Measurements from ENCODE around the gene ZDHHC21.

Gene ZDHHC21

DNA sequence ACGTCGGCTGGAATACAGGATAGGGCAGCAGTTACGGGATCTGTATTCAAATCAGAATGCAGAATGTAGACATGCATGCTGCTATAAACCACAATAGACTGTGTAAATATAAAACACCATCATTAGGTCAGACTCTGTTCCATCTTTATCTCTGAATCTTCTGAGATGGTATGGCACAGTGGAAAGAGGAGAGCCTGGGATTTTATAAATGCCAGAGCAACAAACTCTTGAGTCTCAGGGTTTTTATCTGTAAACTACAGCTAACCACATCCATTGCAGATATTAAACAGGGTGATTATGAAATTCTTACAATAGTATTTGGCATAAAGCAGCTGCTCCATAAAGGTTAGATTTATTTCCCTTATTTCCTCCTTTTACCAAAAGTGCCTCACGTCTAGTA is 108.7 kb downstream of the ZDHHC21 start:
- Histone ChIP-seq H3K36me3 (no peaks in the 10 kb centered on the region), H3K4me1 (ENCODE audit: control insufficient read depth in 1 of 2, insufficient read depth in 1 of 2, low read depth in 1 of 2, low read length in 1 of 2) (no peaks in the 10 kb centered on the region), H3K9me3 (no peaks in the 10 kb centered on the region), H3K27ac (no peak overlapping the region), H3K4me3 (ENCODE audit: low read depth in 1 of 2, low read length in 1 of 2) (no peak overlapping the region), H3K27me3 (no peaks in the 10 kb centered on the region)
- TF ChIP-seq, protein P1, sequence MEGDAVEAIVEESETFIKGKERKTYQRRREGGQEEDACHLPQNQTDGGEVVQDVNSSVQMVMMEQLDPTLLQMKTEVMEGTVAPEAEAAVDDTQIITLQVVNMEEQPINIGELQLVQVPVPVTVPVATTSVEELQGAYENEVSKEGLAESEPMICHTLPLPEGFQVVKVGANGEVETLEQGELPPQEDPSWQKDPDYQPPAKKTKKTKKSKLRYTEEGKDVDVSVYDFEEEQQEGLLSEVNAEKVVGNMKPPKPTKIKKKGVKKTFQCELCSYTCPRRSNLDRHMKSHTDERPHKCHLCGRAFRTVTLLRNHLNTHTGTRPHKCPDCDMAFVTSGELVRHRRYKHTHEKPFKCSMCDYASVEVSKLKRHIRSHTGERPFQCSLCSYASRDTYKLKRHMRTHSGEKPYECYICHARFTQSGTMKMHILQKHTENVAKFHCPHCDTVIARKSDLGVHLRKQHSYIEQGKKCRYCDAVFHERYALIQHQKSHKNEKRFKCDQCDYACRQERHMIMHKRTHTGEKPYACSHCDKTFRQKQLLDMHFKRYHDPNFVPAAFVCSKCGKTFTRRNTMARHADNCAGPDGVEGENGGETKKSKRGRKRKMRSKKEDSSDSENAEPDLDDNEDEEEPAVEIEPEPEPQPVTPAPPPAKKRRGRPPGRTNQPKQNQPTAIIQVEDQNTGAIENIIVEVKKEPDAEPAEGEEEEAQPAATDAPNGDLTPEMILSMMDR (IDR thresholded peaks at IDR 0.05): no peak

DNA sequence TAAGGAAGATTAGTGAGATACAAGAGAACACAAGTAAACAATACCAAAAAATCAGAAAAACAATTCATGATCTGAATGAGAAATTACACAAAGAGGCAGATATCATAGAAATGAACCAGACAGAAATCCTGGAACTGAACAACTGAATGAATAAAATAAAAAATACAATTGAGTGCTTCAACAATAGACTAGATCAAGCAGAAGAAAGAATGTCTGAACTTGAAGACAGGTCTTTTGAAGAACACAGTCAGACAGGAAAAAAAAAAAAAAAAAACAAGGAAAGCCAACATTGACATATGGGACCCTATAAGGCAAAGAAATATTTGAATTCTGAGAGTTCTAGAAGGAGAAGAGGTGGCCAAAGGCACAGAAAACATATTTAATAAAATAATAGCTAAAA is 115.2 kb downstream of the ZDHHC21 start:
- Histone ChIP-seq H3K27ac (no peak overlapping the region), H3K4me3 (ENCODE audit: low read depth in 1 of 2, low read length in 1 of 2) (no peak overlapping the region), H3K27me3 (no peaks in the 10 kb centered on the region), H3K4me1 (ENCODE audit: control insufficient read depth in 1 of 2, insufficient read depth in 1 of 2, low read depth in 1 of 2, low read length in 1 of 2) (no peaks in the 10 kb centered on the region), H3K36me3 (no peaks in the 10 kb centered on the region), H3K9me3 (peaks cover 3% of the 10 kb centered on the region)
- TF ChIP-seq, protein P1 (IDR thresholded peaks at IDR 0.05): no peak

DNA sequence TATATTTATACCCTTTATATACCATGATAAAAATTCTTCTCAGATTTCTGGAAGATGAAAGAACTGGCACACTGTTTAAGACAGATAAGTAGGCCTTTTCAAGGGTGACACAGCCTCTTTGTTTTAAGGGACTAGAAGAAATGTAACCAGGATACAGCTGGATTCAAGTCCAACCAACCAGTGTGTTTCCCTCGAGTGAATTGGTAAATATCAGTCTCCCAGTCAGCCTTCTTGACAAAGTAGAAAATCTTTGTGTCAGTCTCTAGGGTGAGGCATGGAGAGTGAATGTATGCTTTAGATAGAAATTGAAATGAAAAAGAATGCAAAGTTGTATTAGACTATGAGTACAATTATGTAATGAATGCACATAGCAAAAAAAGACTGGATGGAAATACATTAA is 119.1 kb downstream of the ZDHHC21 start:
- Histone ChIP-seq H3K4me1 (ENCODE audit: control insufficient read depth in 1 of 2, insufficient read depth in 1 of 2, low read depth in 1 of 2, low read length in 1 of 2) (no peaks in the 10 kb centered on the region), H3K27ac (no peak overlapping the region), H3K9me3 (peaks cover 3% of the 10 kb centered on the region), H3K27me3 (no peaks in the 10 kb centered on the region), H3K36me3 (no peaks in the 10 kb centered on the region), H3K4me3 (ENCODE audit: low read depth in 1 of 2, low read length in 1 of 2) (no peak overlapping the region)
- TF ChIP-seq, protein P1 (IDR thresholded peaks at IDR 0.05): no peak

DNA sequence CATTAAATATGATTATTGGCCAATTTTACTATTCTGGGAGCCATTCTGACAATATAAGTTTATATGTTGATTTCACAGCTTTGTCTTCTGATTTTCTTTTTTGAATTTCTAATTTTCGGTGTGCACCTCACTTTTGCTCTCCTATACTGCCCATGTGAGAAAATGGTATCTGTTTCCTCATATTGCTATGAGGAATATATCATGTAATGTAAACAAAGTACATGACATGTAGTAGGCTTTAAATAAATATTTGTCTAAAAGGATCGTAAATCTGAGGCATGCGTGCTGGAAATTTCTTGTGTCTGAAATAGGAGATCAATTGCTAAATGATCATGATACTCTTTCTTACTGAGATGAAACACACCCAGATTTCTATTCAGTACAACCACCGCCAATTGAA is 119.9 kb downstream of the ZDHHC21 start:
- H3K27ac ChIP-seq: no peak overlapping the region
- TF ChIP-seq, protein P1 (IDR thresholded peaks at IDR 0.05): no peak
- H3K4me3 ChIP-seq (ENCODE audit: low read depth in 1 of 2, low read length in 1 of 2): no peak overlapping the region
- no peaks in the 10 kb centered on the region for H3K36me3 ChIP-seq
- H3K27me3 ChIP-seq: no peaks in the 10 kb centered on the region
- H3K9me3 ChIP-seq: peaks cover 3% of the 10 kb centered on the region
- H3K4me1 ChIP-seq (ENCODE audit: control insufficient read depth in 1 of 2, insufficient read depth in 1 of 2, low read depth in 1 of 2, low read length in 1 of 2): no peaks in the 10 kb centered on the region

DNA sequence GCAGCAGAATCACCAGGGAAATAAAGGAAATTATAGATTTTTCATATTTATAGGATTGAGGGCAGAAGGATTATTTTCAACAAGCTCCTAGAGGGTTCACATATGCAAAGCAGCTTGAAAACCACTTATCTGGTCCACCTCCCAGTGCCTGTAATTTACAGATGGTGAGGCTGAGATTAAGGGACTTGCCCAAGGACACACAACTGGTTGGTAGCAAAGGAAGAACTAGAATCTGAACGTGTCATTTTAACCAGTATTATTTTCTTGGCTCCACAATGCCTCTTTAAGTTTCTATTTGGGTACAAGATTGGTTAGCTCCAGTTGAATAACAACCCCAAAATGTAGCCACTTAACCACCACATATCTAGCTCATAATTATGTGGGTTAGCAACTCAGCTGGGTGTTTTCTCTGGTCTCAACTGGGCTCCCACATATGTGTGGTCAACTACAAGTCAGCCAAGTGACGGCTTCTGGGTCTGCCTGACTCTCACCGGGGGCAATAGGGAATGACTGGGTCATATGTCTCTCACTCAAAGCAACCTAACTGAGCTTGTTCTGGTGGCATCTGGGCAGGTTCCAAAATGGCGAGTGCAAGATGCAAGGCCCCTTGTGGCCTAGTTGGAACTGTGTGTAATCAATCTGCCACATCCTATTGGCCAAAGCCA is 127.7 kb downstream of the ZDHHC21 start:
- no peaks in the 10 kb centered on the region for H3K9me3 ChIP-seq
- H3K4me1 ChIP-seq (ENCODE audit: control insufficient read depth in 1 of 2, insufficient read depth in 1 of 2, low read depth in 1 of 2, low read length in 1 of 2): no peaks in the 10 kb centered on the region

More for the DNA sequence above, 127.7 kb downstream of the ZDHHC21 start:
- no peaks in the 10 kb centered on the region for H3K36me3 ChIP-seq
- no peaks in the 10 kb centered on the region for H3K27me3 ChIP-seq
- H3K27ac ChIP-seq: no peak overlapping the region
- TF ChIP-seq, protein P1 (IDR thresholded peaks at IDR 0.05): no peak
- H3K4me3 ChIP-seq (ENCODE audit: low read depth in 1 of 2, low read length in 1 of 2): no peak overlapping the region
